ENCODE data around the gene MYCT1.
"Not testable (repeated sequence)": the region's sequence is repeated elsewhere in the genome, so short reads cannot be mapped to it uniquely, and the experiment has no call there.

The MYCT1 gene

GRCh38 chr6:152700427-152700826 lies 2.7 kb downstream of the MYCT1 start:
- no peak for FAIRE-seq
- TF ChIP-seq POLR2A (IDR thresholded peaks at IDR 0.05; ENCODE audit: low read depth, low read length): no peak
- no peak for DNase-seq (ENCODE audit: insufficient read length, low spot score)

- no peak for TF ChIP-seq POLR2A (IDR thresholded peaks at IDR 0.05; ENCODE audit: low read depth, low read length)
- no peak for FAIRE-seq
- DNase-seq (ENCODE audit: insufficient read length, low spot score): no peak
Measured at GRCh38 chr6:152701081-152701862, 3.6 kb downstream of the MYCT1 start.

DNA sequence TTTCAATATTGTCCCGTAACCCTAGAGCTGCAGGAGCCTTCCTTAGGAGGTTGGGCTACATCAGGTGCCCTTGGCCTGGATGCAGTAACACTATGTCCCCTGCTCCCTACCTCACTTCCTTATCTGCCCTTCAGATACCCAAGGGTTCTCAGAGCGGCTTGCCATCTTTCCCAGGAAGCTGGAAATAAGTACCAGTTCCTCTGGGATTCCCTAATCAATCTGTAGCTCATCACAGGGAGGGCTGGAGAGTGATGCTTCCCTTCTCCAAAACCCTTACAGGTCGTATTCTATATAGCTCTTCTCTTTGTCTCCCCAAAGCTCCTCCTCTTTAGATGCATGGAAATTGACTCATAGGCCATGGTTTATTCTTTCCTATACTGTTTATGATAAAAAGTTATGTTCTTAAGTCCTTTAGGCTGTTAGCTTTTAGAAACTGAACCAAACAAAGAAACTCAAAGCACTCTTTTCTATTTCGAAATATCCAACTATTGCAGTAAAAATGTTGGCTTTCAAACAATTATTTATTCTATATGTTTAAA lies 4.2 kb downstream of the MYCT1 start:
- FAIRE-seq (no peak), DNase-seq (ENCODE audit: insufficient read length, low spot score) (no peak)
- no peak for TF ChIP-seq POLR2A (IDR thresholded peaks at IDR 0.05; ENCODE audit: low read depth, low read length)

GRCh38 chr6:152703750-152704149 lies 6.1 kb downstream of the MYCT1 start:
- DNase-seq (ENCODE audit: insufficient read length, low spot score); FAIRE-seq: not testable (repeated sequence)

DNA sequence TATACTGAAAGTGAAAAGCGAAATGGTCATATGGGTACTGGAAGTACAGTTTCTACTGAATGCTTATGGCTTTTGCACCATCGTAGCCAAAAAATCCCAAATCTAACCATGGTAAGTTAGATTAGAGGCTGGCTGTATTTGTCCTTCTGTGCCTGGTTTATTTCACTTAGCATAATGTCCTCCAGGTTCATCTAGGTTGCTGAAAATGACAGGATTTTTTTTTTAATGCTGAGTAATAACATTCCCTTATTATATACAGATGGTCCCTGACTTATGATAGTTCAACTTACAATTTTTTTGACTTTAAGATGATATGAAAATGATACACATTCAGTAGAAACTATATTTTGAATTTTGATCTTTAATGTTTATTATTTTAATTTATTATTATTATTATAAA lies 7.6 kb downstream of the MYCT1 start:
- DNase-seq (ENCODE audit: insufficient read length, low spot score) (no peak), FAIRE-seq (no peak)
- no peak for TF ChIP-seq POLR2A (IDR thresholded peaks at IDR 0.05; ENCODE audit: low read depth, low read length)

DNA sequence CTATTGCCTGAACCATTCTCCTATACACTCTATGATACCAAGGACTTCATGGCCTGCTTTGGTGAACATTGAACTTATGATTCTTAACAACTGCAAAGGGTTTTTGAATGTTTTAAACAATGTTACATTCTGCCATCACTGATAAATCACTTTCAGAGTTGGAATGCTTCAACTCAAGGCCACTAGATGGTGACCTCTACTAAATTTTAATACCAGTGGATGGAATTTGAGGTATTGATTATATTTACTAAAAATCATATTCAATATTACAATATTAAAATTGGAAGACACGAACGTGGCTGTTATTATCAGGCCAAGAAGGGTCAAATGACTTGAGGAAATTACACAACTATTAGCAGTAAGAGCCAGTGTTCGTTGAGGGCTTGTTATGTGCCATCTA lies 18.6 kb downstream of the MYCT1 start:
- no peak for FAIRE-seq
- TF ChIP-seq POLR2A (IDR thresholded peaks at IDR 0.05; ENCODE audit: low read depth, low read length): no peak

GRCh38 chr6:152720974-152721373 lies 23.3 kb downstream of the MYCT1 start:
- DNase-seq (ENCODE audit: insufficient read length, low spot score) (no peak), FAIRE-seq (no peak)
- TF ChIP-seq POLR2A (IDR thresholded peaks at IDR 0.05; ENCODE audit: low read depth, low read length): no peak

More for the DNA sequence above, 18.6 kb downstream of the MYCT1 start:
- DNase-seq (ENCODE audit: insufficient read length, low spot score): no peak

GRCh38 chr6:152721956-152722355 lies 24.3 kb downstream of the MYCT1 start:
- no peak for TF ChIP-seq POLR2A (IDR thresholded peaks at IDR 0.05; ENCODE audit: low read depth, low read length)
- no peak for DNase-seq (ENCODE audit: insufficient read length, low spot score)
- no peak for FAIRE-seq

DNA sequence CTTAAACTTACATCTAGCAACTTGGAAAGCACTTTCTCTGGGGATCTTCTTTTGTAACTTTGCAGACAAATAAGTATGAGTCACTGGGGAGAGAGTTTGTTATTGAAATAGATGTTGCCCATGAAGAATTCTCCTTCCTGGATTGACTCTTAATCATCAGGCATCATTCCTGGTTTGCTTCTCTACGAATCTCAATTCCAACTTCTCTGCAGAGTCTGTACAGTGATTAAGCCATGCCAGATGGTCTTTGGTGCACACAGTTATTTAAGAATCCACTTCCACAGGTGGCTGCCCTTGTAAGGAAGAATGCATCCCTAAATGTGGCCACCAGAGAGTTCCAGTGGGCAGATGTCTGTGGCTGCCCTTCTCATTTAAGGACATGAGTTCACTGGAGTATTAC lies 25.7 kb downstream of the MYCT1 start:
- FAIRE-seq (no peak), DNase-seq (ENCODE audit: insufficient read length, low spot score) (no peak)
- TF ChIP-seq POLR2A (IDR thresholded peaks at IDR 0.05; ENCODE audit: low read depth, low read length): no peak

DNA sequence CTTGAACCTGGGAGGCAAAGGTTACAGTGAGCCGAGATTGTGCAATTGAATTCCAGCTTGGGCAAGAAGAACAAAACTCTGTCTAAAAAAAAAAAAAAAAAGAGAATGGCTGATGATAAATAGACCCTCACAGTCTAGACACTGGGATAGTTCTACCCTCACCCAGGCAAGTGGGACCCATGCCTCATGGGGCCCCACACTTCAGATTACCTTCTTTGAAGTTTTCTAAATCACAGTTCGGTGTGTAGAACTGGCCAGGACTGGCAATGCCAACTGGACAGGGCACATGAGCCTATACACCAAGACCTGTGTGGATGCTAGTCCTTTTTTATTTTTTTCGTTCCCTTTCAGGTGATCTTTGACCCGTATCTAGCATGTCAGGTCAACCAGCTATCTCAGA lies 28.6 kb downstream of the MYCT1 start:
- no peak for FAIRE-seq
- DNase-seq (ENCODE audit: insufficient read length, low spot score): no peak
- TF ChIP-seq POLR2A (IDR thresholded peaks at IDR 0.05; ENCODE audit: low read depth, low read length): no peak

DNA sequence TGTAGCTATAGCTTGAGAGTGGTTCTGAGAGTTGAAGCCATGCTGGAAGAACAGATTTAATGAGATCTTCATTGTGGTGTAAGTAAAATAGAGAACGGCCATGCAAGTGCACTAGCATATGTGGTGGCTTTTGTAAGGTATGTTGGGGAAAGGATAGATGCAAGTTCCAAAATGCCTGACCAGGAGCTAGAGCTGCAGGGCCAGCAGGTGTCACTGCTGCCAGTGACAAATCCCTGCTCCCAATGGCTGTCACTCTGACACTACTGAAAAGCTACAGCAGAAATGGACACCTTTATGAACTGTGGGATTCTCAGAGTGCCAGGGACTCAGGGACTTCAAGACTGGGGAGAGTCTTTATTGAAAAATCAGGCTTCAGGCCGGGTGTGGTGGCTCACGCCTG lies 29.8 kb downstream of the MYCT1 start:
- DNase-seq (ENCODE audit: insufficient read length, low spot score) (no peak), FAIRE-seq (no peak)
- TF ChIP-seq POLR2A (IDR thresholded peaks at IDR 0.05; ENCODE audit: low read depth, low read length): no peak

- TF ChIP-seq POLR2A (IDR thresholded peaks at IDR 0.05; ENCODE audit: low read depth, low read length): no peak
- DNase-seq (ENCODE audit: insufficient read length, low spot score) (no peak), FAIRE-seq (no peak)
Measured at GRCh38 chr6:152734630-152735029, 36.9 kb downstream of the MYCT1 start.

GRCh38 chr6:152736687-152737273 lies 39.1 kb downstream of the MYCT1 start:
- no peak for FAIRE-seq
- no peak for DNase-seq (ENCODE audit: insufficient read length, low spot score)
- TF ChIP-seq POLR2A (IDR thresholded peaks at IDR 0.05; ENCODE audit: low read depth, low read length): no peak

DNA sequence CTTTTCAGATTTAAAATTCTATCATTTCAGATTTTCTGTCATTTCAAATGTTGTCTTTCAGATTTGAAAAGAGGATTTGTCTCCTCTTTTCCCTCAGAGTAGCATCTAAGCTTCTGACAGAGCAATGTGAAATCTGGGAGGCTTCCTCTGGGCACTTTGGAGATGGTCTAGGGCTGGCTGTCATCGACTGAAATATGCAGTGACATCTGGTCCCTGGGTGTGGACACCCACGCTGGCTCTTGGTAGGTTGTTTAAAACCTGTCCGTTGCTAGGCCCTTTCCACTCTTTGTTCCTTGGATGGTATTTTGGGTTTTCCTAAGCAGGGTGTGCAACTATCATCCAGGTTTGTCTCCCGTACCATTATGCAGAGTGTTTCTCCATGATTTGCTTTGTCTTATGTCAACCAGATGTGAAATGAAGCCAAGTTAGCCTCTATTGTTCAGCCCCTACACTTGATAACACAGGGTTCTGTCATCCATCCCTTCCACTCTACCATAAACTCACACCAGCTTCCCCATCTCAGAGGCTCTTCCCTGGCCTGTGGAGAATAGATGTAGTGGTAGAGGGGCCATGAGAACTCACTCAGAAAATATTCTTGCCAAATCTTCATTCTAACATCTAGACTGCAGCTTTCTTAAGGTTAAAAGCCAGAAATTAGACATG lies 47.9 kb downstream of the MYCT1 start:
- TF ChIP-seq POLR2A (IDR thresholded peaks at IDR 0.05; ENCODE audit: low read depth, low read length): no peak
- no peak for FAIRE-seq
- no peak for DNase-seq (ENCODE audit: insufficient read length, low spot score)

DNA sequence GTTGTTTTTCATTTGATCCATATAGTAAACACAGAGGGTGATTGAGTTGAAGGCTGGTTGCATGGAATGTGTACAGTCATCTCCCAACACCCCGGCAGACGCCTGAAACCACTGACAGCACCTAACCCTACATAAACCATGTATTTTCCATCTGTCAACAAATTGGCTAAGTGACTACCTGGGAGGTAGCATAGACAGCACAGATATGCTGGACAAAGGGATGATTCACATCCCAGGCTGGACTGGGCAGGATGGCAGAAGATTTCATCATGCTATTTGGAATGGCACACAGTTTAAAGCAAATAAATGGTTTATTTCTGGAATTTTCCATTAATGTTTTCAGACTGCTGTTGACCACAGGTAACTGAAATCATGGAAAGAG lies 48.5 kb downstream of the MYCT1 start:
- no peak for DNase-seq (ENCODE audit: insufficient read length, low spot score)
- FAIRE-seq: no peak
- no peak for TF ChIP-seq POLR2A (IDR thresholded peaks at IDR 0.05; ENCODE audit: low read depth, low read length)
